ENCODE results near the gene RFLNA. TPM values are rescaled to one million over a fixed set of nuclear protein-coding genes. Genes with fewer than 3 reads are reported as not detected.

Gene RFLNA
- total RNA-seq, 2 experiments from 2014 or later = not detected

- H3K36me3 ChIP-seq (ENCODE audit: insufficient read depth, low read length) = no peaks in the 10 kb centered on the region
- intact Hi-C loops (cut with micrococcal nuclease; ENCODE audit: unreplicated experiment) = no loop called here
- H3K27ac ChIP-seq (ENCODE audit: low read depth, low read length, poor library complexity, severe bottlenecking) = no peak overlapping the region
- TF ChIP-seq, protein P1, sequence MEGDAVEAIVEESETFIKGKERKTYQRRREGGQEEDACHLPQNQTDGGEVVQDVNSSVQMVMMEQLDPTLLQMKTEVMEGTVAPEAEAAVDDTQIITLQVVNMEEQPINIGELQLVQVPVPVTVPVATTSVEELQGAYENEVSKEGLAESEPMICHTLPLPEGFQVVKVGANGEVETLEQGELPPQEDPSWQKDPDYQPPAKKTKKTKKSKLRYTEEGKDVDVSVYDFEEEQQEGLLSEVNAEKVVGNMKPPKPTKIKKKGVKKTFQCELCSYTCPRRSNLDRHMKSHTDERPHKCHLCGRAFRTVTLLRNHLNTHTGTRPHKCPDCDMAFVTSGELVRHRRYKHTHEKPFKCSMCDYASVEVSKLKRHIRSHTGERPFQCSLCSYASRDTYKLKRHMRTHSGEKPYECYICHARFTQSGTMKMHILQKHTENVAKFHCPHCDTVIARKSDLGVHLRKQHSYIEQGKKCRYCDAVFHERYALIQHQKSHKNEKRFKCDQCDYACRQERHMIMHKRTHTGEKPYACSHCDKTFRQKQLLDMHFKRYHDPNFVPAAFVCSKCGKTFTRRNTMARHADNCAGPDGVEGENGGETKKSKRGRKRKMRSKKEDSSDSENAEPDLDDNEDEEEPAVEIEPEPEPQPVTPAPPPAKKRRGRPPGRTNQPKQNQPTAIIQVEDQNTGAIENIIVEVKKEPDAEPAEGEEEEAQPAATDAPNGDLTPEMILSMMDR (conservative IDR thresholded peaks at IDR 0.05; ENCODE audit: low read length) = no peak
- TF ChIP-seq EZH2phosphoT487 (IDR thresholded peaks at IDR 0.05; ENCODE audit: borderline replicate concordance, low read depth, low read length) = no peak
- DNase-seq (ENCODE audit: low spot score) = no peak
- BruUV-seq (replicated peaks) = no TSS peak
- H3K79me2 ChIP-seq (ENCODE audit: insufficient read depth, low read depth, low read length) = no peaks in the 10 kb centered on the region
- no peak overlapping the region for H3K4me2 ChIP-seq (ENCODE audit: low read length)
- ChIA-PET CTCF (ENCODE audit: unreplicated experiment) (no interaction called here), POLR2A (interaction anchor here (0.6 kb wide), 1 partner anchor 18 kb away, joined by 4 read pairs; no protein-coding TSS in a partner anchor)
- no peaks in the 10 kb centered on the region for H3K9me2 ChIP-seq (ENCODE audit: insufficient read depth, low read length)
- H3K4me1 ChIP-seq (ENCODE audit: insufficient read depth, low read length, poor library complexity, severe bottlenecking) = no peaks in the 10 kb centered on the region
- H3K9me3 ChIP-seq (ENCODE audit: low read length) = no peaks in the 10 kb centered on the region
- no peak overlapping the region for H3K4me3 ChIP-seq (ENCODE audit: low read depth, low read length, poor library complexity, severe bottlenecking)
- no peaks in the 10 kb centered on the region for H4K20me1 ChIP-seq (ENCODE audit: insufficient read depth, low read length)
- no peak overlapping the region for H2AFZ ChIP-seq (ENCODE audit: low read length)
Observed at GRCh38 chr12:124259154-124260066, 35.5 kb upstream of the RFLNA start.

DNA sequence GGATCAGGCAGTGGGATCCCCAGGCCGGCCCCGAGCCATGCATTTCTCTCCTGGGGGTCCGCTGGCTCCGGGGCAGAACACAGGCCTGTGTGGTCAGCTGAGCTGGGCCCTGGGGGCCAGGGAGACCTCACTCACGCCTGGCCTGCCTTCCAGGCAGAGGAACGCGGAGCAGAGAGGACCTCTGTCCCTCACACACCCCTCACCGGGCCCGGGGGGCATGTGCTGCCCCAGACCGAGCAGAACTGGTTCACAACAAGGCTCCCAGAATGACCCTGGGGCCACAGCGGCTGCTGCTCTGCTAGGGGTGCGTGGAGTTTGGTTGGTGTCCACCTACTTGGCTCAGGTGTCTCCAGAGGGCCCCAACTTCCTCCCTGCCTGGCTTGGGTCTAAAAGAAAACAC, 33.0 kb upstream of the RFLNA start:
- Histone ChIP-seq H3K9me3 (ENCODE audit: low read length) (no peaks in the 10 kb centered on the region), H4K20me1 (ENCODE audit: insufficient read depth, low read length) (no peaks in the 10 kb centered on the region), H3K36me3 (ENCODE audit: insufficient read depth, low read length) (no peaks in the 10 kb centered on the region), H3K79me2 (ENCODE audit: insufficient read depth, low read depth, low read length) (no peaks in the 10 kb centered on the region), H3K4me3 (ENCODE audit: low read depth, low read length, poor library complexity, severe bottlenecking) (no peak overlapping the region), H3K4me1 (ENCODE audit: insufficient read depth, low read length, poor library complexity, severe bottlenecking) (no peaks in the 10 kb centered on the region), H3K4me2 (ENCODE audit: low read length) (no peak overlapping the region), H2AFZ (ENCODE audit: low read length) (no peak overlapping the region), H3K27ac (ENCODE audit: low read depth, low read length, poor library complexity, severe bottlenecking) (no peak overlapping the region), H3K9me2 (ENCODE audit: insufficient read depth, low read length) (no peaks in the 10 kb centered on the region)
- no TSS peak for BruUV-seq (replicated peaks)
- intact Hi-C loops (cut with micrococcal nuclease; ENCODE audit: unreplicated experiment) = no loop called here
- POLR2A ChIA-PET = interaction anchor here (0.6 kb wide), 1 partner anchor 499 kb away, joined by 3 read pairs; no protein-coding TSS in a partner anchor
- no peak for TF ChIP-seq EZH2phosphoT487 (IDR thresholded peaks at IDR 0.05; ENCODE audit: borderline replicate concordance, low read depth, low read length)
- TF ChIP-seq, protein P1 (conservative IDR thresholded peaks at IDR 0.05; ENCODE audit: low read length) = no peak
- CTCF ChIA-PET (ENCODE audit: unreplicated experiment) = no interaction called here
- no peak for DNase-seq (ENCODE audit: low spot score)
